Measurements from ENCODE around the gene CEP70. TPM values are rescaled to one million over a fixed set of nuclear protein-coding genes. Genes with fewer than 3 reads are reported as not detected.
"Not testable (repeated sequence)": the region's sequence is repeated elsewhere in the genome, so short reads cannot be mapped to it uniquely, and the experiment has no call there.

Gene CEP70
- total RNA-seq, 1 experiment from 2014 or later: 25.6 TPM

- Histone ChIP-seq H3K4me1 (ENCODE audit: insufficient read depth, low read length, poor library complexity, severe bottlenecking) (no peaks in the 10 kb centered on the region), H3K36me3 (ENCODE audit: insufficient read depth, low read length, poor library complexity, severe bottlenecking) (no peaks in the 10 kb centered on the region), H3K4me3 (ENCODE audit: low read depth, low read length, poor library complexity, severe bottlenecking) (no peak overlapping the region), H3K27ac (ENCODE audit: low read depth, low read length, poor library complexity, severe bottlenecking) (no peak overlapping the region), H3K9me3 (ENCODE audit: low read depth, low read length, poor library complexity, severe bottlenecking) (no peaks in the 10 kb centered on the region), H3K27me3 (replicated peaks; ENCODE audit: insufficient read depth, low read depth, low read length, poor library complexity) (no peaks in the 10 kb centered on the region)
- TF ChIP-seq CTCF (conservative IDR thresholded peaks at IDR 0.05; ENCODE audit: low read depth, low read length) (no peak), EZH2 (IDR thresholded peaks at IDR 0.05; ENCODE audit: borderline replicate concordance, low read depth, low read length, poor library complexity, severe bottlenecking) (no peak)
- ChIA-PET POLR2A (ENCODE audit: low non-redundant PET) (no interaction called here), CTCF (no interaction called here)
- DNase-seq (ENCODE audit: low spot score): no peak
- no TSS peak for BruUV-seq (replicated peaks)
- intact Hi-C loops (cut with micrococcal nuclease; ENCODE audit: unreplicated experiment): no loop called here
Measured at GRCh38 chr3:138457863-138458735, 136.0 kb downstream of the CEP70 start.

GRCh38 chr3:138456961-138457862, 136.8 kb downstream of the CEP70 start:
- no peak overlapping the region for H3K27ac ChIP-seq (ENCODE audit: low read depth, low read length, poor library complexity, severe bottlenecking)
- no peaks in the 10 kb centered on the region for H3K4me1 ChIP-seq (ENCODE audit: insufficient read depth, low read length, poor library complexity, severe bottlenecking)
- POLR2A ChIA-PET (ENCODE audit: low non-redundant PET): no interaction called here
- H3K36me3 ChIP-seq (ENCODE audit: insufficient read depth, low read length, poor library complexity, severe bottlenecking): no peaks in the 10 kb centered on the region
- TF ChIP-seq CTCF (conservative IDR thresholded peaks at IDR 0.05; ENCODE audit: low read depth, low read length): no peak
- TF ChIP-seq EZH2 (IDR thresholded peaks at IDR 0.05; ENCODE audit: borderline replicate concordance, low read depth, low read length, poor library complexity, severe bottlenecking): no peak
- no peak for DNase-seq (ENCODE audit: low spot score)
- CTCF ChIA-PET: interaction anchor here (1.0 to 1.6 kb wide), 2 partner anchors 22 to 466 kb away, joined by 3 to 4 read pairs; no protein-coding TSS in a partner anchor
- BruUV-seq (replicated peaks): no TSS peak
- intact Hi-C loops (cut with micrococcal nuclease; ENCODE audit: unreplicated experiment): no loop called here
- H3K27me3 ChIP-seq (replicated peaks; ENCODE audit: insufficient read depth, low read depth, low read length, poor library complexity): no peaks in the 10 kb centered on the region
- no peaks in the 10 kb centered on the region for H3K9me3 ChIP-seq (ENCODE audit: low read depth, low read length, poor library complexity, severe bottlenecking)
- no peak overlapping the region for H3K4me3 ChIP-seq (ENCODE audit: low read depth, low read length, poor library complexity, severe bottlenecking)

GRCh38 chr3:138455801-138456716, 138.0 kb downstream of the CEP70 start:
- ChIA-PET CTCF (interaction anchor here (1.6 kb wide), 1 partner anchor 23 kb away, joined by 4 read pairs; no protein-coding TSS in a partner anchor), POLR2A (ENCODE audit: low non-redundant PET) (no interaction called here)
- no peaks in the 10 kb centered on the region for H3K4me1 ChIP-seq (ENCODE audit: insufficient read depth, low read length, poor library complexity, severe bottlenecking)
- intact Hi-C loops (cut with micrococcal nuclease; ENCODE audit: unreplicated experiment): no loop called here
- BruUV-seq (replicated peaks): no TSS peak
- no peak for TF ChIP-seq CTCF (conservative IDR thresholded peaks at IDR 0.05; ENCODE audit: low read depth, low read length)
- TF ChIP-seq EZH2 (IDR thresholded peaks at IDR 0.05; ENCODE audit: borderline replicate concordance, low read depth, low read length, poor library complexity, severe bottlenecking): no peak
- no peak overlapping the region for H3K4me3 ChIP-seq (ENCODE audit: low read depth, low read length, poor library complexity, severe bottlenecking)
- no peak overlapping the region for H3K27ac ChIP-seq (ENCODE audit: low read depth, low read length, poor library complexity, severe bottlenecking)
- H3K27me3 ChIP-seq (replicated peaks; ENCODE audit: insufficient read depth, low read depth, low read length, poor library complexity): no peaks in the 10 kb centered on the region
- no peak for DNase-seq (ENCODE audit: low spot score)
- no peaks in the 10 kb centered on the region for H3K36me3 ChIP-seq (ENCODE audit: insufficient read depth, low read length, poor library complexity, severe bottlenecking)
- H3K9me3 ChIP-seq (ENCODE audit: low read depth, low read length, poor library complexity, severe bottlenecking): no peaks in the 10 kb centered on the region

GRCh38 chr3:138453940-138454339, 140.1 kb downstream of the CEP70 start:
- H3K9me3 ChIP-seq (ENCODE audit: low read depth, low read length, poor library complexity, severe bottlenecking); H3K4me3 ChIP-seq (ENCODE audit: low read depth, low read length, poor library complexity, severe bottlenecking); DNase-seq (ENCODE audit: low spot score); BruUV-seq (replicated peaks); POLR2A ChIA-PET (ENCODE audit: low non-redundant PET); H3K36me3 ChIP-seq (ENCODE audit: insufficient read depth, low read length, poor library complexity, severe bottlenecking); CTCF ChIA-PET; H3K27ac ChIP-seq (ENCODE audit: low read depth, low read length, poor library complexity, severe bottlenecking); H3K27me3 ChIP-seq (replicated peaks; ENCODE audit: insufficient read depth, low read depth, low read length, poor library complexity); H3K4me1 ChIP-seq (ENCODE audit: insufficient read depth, low read length, poor library complexity, severe bottlenecking); intact Hi-C loops (cut with micrococcal nuclease; ENCODE audit: unreplicated experiment): not testable (repeated sequence)
